DMS153 (cell line): ENCODE measurements around the gene CSE1L.
"Not testable (repeated sequence)": the region's sequence is repeated elsewhere in the genome, so short reads cannot be mapped to it uniquely, and the experiment has no call there.

Source experiments
- DNase-seq: peaks from one replicate; lab custom pipeline; 2025; lab: John Stamatoyannopoulos, UW

CSE1L gene, protein sequence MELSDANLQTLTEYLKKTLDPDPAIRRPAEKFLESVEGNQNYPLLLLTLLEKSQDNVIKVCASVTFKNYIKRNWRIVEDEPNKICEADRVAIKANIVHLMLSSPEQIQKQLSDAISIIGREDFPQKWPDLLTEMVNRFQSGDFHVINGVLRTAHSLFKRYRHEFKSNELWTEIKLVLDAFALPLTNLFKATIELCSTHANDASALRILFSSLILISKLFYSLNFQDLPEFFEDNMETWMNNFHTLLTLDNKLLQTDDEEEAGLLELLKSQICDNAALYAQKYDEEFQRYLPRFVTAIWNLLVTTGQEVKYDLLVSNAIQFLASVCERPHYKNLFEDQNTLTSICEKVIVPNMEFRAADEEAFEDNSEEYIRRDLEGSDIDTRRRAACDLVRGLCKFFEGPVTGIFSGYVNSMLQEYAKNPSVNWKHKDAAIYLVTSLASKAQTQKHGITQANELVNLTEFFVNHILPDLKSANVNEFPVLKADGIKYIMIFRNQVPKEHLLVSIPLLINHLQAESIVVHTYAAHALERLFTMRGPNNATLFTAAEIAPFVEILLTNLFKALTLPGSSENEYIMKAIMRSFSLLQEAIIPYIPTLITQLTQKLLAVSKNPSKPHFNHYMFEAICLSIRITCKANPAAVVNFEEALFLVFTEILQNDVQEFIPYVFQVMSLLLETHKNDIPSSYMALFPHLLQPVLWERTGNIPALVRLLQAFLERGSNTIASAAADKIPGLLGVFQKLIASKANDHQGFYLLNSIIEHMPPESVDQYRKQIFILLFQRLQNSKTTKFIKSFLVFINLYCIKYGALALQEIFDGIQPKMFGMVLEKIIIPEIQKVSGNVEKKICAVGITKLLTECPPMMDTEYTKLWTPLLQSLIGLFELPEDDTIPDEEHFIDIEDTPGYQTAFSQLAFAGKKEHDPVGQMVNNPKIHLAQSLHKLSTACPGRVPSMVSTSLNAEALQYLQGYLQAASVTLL

DNA sequence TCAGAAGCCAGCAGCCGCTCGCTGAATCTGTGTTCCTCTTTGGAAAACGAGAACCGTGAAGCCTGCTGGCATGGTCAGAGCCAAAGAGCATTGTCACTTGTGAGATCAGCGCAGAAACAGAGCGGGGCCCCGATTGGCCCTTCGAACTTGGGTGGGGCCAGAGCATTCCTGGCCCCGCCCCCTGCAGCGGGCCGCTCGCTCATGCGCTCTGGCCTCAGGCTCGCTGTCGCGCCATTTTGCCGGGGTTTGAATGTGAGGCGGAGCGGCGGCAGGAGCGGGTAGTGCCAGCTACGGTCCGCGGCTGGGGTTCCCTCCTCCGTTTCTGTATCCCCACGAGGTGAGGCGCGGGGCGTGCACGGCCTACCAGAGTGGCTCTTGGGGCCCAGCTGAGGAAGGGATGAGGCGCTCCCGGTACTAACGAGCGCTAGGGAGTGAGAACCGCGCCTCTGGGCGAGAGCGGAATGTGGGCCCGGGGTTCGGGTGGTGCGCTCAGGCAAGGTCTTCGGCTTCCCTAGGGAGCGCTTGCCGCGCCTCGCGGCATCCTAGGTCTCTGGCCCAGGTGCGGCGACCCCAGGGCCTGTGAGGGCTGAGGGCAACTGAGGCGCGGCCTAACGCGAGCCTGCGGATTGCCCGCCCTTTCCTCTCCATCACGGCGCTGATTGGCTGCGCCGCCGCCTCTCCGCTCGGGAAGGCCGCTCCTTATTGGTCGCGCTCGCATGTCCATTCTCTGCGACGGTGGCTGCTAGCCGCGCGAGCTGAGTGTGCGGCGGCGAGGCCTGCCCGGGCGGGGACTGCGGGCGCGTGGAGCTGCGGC, at the start of gene CSE1L:
CSE1L (plus strand) TSS at position 226 of the 814 bp plus-strand sequence. CDS start 12,152 bp downstream, outside the sequence.
- peak; percentile 90 for DNase-seq

DNA sequence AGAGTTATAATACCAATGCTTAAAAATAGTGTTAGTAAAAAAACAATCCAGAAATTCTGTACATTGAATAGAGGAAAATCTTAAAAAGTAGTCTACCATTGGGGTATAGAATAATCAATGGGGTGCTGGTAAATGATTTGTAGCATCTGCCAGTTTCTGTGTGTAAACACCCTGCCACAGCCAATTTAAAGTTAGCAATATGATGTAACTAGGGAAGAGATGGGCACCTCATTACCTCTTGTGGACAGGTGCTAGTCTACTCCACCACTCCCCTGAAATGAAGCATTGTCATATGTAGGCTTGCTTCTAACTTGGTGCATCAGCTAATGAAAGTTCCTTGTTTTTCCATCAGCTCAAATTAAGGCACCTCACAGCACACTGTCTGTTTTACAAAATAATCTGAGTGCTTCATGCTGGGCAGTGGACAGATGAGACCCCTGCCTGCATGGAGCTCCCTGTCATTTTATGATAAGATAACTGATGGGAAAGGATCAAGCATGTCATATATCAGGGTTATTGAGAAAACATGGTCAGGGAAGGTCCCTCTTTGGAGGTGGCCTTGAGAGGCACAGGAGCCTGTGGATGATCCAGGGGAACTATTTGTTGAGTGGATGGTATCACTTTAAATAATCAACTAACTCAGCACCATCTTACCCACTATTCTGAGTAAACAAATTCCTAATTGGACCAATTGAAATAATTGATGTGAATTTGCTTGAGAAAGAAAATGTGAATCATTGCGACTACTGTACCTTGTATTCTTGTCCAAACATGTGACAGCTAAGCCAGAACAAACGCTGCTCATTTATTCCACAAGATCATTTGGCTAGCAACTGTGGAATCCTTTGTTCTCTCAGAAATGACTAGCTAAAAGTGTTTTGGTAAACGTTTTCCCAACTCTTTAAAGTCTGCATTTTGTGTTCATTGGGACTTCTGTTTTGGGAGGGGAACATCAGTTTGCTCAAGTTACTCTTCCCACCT, 45.9 kb upstream of the CSE1L start:
- no peak for DNase-seq

DNA sequence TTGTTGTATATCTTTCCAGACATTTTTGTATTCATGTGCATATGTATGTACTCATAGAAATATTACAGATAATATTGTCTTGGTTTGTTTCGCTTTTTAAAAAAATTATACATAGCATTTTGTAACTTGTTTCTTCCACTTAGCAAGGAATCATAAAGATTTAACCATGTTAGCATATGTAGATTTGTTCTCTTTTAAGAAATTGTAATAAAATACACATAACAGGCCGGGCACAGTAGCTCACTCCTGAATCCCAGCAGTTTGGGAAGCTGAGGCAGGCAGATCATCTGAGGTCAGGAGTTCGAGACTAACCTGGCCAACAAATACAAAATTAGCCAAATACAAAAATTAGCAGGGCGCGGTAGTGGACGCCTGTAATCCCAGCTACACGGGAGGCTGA, 44.4 kb upstream of the CSE1L start:
- DNase-seq = no peak

DNA sequence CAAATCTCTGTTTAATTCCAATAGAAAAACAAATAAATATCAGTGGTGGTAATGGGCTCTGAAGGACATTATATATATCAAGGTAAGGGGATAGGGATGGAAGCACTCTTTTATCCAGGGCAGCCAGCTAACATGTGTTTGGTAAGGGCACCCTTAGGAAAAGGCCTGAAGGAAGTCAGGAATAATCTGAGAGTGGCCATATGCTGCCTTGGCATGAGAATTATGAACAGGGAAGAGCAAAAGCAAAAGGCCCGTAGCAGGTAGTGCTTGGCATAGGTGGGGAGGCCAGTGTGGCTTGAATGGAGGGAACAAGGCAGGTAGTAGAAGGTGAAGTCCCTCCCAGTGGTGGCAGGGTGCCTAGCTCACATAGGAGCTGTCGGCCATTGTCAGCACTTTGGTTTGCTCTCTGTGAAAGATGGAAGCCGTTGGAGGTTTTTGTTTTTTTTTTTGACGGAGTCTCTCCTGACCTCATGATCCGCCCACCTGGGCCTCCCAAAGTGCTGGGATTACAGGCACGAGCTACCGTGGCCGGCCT, 39.6 kb upstream of the CSE1L start:
- DNase-seq = no peak

DNA sequence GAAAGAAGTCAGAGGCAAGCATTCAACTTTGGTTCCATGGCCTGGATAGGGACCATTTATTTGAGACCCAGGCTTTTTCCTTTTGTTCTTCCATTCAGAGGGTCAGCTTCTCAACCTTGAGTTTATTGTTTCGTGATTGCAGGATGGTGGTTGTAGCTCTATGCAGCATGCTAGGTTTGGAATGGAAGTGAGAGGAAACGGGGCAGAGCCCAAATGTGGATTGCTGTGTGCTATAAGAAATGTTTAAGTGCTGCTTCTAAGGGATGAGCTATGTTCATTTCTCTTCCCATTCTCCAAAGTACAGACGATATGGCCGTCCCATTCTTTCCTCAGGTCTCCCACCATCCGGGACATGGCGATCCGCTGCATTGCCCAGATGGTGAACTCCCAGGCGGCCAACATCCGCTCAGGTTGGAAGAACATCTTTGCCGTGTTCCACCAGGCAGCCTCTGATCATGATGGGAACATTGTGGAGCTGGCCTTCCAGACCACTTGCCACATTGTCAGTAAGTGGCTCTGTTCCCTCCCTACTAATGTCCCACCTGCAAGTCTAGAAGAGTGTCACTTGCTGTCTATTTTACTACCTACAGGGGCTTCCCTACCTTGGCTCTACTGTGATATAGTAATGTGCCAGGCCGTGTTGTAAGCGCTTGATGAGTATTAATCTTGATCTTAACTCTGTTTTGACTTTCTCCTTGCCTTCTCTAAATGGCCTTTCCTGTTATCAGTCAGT, 36.0 kb upstream of the CSE1L start:
- no peak for DNase-seq

DNA sequence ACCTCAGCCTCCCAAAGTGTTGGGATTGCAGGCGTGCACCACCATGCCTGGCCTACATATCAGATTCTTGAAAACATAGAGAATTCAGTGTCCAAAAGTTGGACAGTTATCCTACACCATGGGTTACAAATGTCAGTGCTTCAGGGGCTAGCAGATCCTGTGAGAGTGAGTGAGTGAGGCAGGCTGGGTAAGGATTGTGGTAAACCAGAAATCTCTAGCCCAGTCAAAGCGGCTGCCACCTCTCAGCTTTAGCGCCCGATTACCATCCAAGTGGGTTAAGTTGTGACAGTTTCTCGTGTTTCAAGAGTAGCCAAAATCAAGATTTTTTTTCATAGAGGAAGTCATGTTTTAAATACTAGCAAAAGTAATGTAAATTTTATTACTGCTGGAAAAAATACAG, 21.9 kb upstream of the CSE1L start:
- DNase-seq = no peak

DNA sequence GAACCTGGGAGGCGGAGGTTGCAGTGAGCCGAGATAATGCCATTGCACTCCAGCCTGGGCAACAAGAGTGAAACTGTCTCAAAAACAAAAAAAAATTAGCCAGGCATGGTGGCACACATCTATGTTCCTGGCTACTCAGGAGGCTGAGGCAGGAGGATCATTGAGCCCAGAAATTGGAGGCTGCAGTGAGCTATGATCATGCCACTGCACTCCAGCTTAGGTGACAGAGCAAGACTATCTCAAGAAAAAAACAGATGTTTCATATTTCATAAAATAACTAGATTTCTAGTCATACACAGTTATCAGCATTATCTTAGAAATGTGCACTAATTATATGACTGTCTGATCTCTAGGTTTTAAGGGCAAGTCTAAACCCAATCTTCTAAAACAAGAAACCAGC, 17.9 kb upstream of the CSE1L start:
- not testable (repeated sequence) for DNase-seq

DNA sequence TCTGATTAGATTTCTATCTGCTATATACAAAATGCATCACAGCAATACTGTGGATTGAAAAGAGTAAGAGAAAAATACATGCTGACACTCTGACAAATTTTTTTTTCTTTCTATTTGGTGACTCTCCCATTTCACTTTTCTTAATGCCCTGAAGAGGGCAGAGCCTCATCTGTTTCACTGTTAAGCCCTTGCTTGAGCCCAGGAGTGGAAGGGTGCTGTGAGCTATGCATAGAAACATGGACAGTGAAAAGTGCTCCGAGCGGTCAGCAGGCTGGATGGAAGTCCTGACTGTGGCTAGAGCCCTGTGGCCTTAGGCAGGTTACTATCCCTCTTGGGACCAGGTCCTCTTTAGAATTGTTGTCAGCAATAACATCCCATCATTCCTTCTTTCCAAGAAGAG, 17.4 kb upstream of the CSE1L start:
- no peak for DNase-seq

DNA sequence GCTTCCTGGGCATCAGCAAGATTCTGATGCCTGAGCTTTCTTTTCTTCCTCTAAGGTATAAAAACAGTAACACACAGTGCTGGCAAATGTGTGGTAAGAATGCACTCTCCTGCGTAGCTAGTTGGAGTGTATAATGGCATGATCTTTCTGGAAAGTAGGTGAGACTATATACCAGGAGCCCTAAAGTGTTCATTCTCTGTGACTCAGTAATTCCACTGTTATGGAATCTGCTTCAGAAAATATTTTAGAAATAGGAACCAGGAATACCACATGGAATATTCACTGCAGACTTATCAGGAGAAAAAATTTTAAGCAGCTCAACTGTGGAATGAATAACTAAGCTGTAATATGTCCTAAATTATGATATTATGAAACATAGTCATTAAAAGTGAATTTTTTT, 16.9 kb upstream of the CSE1L start:
- no peak for DNase-seq

DNA sequence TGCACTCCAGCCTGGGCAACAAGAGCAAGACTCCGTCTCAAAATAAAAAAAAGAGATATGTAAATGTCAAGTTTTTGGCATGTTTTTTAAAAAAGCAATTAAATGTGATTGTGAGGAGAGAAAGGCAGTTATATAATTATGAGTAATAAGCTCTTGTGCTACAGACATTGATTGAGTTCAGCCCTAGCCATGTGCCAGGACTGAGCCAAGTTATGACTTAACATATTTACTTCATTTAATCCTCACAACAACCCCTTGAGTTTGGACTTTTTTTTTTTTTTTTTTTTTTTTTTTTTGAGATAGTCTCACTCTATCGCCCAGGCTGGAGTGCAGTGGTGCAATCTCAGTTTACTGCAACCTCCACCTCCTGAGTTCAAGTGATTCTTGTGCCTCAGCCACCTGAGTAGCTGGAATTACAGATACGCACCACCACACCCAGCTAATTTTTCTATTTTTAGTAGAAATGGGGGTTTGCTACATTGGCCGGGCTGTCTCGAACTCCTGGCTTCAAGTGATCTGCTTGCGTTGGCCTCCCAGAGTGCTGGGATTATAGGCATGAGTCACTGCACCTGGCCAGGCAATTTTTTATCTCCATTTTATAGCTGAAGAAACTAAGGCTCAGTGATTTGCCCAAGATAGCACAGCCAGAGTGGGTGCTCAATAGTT, 15.0 kb upstream of the CSE1L start:
- DNase-seq = no peak

DNA sequence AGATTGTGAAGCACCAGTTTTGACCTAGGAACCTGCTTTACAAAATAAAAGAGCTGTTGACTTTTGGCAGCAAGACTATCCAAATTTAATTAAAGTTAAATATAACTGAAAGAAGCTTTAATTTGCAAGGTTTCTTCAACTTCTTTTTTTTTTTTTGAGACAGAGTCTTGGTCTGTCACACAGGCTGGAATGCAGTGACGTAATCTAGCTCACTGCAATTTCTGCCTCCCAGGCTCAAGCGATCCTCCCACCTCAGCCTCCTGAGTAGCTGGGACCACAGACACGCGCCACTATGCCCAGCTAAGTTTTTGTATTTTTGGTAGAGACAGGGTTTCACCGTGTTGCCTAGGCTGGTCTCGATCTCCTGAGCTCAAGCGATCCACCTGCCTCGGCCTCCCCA, 13.7 kb upstream of the CSE1L start:
- DNase-seq = no peak

DNA sequence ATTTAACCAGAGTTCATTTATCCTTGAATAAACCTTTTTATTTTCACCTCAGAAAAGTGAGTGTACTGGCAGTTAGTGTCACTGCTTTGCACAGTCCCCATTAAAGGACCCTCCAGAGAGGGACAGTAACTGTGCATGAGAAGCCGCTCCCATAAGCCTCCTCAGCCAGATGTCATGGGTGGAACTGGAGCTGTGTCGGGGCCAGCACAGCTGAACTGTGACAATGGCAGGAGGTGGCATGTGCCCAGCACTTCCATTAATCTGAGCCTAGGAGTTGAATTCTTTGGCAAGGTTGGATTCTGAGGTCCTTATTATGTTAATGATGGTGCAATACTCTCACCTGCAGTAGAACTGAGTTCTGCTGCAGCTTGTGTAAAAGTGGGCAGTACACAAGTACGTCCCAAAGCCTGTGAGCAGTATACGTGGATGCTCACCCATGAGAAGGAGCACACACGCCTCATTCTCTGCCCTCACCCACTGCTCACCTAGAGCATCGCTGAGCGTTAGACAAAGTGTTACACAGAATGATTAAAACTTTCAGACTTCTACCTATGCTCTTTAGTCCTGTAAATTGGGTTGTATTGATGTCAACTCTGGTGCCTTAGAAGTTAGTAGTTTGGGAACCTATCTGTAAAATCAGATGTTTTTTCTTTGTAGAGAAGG, 11.9 kb upstream of the CSE1L start:
- DNase-seq = no peak

DNA sequence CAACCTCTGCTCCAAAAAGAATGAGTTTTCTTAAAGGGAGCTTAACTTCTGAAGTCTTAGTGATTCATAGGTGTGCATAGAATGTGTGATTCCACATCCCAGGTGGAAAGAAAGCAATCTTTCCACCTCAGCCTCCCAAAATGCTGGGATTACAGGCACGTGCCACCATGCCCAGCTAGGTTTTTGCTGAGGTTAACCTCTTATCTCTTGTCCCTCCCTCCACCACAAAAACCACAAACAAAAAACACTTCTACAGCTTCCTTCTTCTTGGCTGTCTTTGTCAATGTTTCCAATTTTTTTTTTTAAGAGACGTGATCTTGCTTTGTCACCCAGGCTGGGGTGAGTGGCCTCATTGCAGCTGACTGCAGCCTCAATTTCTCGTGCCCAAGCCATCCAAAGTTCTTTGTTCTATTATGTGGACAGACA, 8.1 kb upstream of the CSE1L start:
- no peak for DNase-seq

DNA sequence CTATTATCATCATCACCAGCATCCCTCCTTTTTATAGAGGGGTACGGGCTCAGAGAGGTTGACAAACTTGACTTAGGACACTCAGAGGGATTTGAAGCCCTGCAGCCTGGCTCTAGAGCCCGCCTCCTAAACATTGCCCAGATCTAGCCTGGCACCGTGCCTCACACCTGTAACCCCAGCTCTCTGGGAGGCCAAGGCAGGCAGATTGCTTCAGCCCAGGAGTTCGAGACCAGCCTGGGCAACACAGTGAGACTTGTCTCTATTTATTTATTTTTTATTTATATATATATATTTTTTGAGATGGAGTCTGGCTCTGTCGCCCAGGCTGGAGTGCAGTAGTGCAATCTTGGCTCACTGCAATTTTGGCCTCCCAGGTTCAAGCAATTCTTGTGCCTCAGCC, 6.3 kb upstream of the CSE1L start:
- DNase-seq = no peak

DNA sequence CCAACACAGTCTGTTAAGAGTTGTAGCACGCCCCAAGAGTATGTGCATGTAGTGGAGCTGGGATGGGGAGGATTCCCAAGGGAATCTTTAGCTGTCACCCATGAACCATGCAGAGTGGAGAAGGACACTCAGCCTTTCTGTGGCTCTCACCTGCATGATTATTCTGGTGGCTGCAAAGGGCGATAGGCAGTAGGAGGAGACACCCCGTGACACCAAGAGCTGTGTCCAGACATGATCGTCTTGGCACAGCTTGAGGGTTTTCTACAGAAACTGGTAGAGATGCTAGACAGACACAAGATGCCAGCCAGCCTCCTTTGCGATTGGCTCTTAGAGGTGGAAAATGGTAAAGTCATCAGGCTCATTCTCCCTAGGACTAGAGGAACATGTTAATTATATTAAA, 3.1 kb upstream of the CSE1L start:
- DNase-seq = no peak

DNA sequence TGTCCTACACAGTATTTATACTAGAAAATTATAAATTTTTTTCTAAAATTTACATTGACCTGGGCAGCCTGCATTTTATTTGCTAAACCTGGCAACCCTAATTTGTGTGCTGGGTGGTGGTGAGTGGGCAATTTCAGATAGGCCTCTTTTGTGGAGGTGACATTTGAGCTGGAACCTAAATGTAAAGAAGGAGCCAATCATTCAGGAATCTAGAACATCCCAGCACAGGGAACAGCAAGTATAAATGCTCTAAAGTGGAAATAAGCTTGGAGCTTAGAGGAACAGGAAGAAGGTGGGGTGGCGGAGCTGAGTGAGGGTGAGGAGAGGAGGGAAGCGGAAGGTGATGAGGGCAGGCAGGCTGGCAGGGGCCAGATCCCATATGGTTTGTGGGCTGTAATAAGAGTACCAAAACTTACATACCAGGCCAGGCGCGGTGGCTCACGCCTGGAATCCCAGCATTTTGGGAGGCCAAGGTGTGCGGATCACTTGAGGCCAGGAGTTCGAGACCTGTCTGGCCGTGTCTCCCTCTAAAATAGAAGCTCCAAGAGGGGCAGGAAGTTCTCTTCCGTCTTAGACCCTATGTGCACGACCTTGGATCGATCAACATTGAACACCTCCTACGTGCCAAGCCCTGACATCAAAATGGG, 549 bp upstream of the CSE1L start:
- peak; percentile 9 for DNase-seq

DNA sequence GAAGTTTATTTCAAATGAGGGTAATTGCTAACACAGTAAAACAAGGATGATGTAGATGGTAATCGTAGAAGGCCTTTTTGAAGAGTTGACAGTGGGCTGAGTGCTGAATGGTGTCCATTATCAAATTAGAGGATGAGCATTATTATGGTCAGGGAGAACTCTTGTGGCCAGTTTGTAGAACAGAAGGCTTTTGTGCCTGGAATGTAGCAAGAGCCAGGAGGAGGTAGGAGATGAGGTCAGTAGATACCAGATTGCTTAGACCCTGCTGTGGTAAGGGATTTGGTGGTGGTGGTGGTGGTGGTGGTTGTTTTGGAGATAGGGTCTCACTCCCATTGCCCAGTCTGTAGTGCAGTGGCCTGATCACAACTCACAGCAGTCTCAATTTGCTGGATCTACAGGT, 6.2 kb downstream of the CSE1L start:
- DNase-seq = no peak

DNA sequence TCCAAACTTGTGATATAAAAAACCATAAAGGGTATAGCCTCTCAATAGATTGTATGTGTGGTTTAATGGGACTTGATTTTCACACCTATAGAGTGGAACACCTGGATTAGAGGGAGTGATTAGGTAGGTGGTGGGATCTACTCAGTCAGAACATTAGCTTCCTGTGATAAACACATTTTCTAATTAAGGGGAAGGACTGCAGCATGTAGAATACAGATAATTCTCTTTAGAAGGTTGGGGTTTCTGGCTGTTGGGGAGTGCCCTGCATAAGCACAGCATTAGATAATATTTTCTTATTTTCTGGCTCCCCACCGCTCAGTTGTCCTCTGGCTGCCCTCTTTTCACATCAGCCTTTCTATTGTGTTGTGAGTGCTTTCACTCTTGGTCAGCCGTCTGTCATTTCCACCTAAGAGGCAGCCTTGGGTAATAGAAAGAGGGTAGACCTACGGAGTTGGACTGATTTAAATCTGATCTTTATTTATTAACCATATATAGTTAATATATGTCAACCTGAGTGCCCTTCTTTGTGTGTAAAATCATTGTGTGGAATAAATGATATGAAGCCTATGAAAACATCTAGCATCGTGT, 8.0 kb downstream of the CSE1L start:
- no peak for DNase-seq
